Prostate gland (tissue), 2 donors: ENCODE measurements around the gene COL13A1. TPM values are rescaled to one million over a fixed set of nuclear protein-coding genes. Genes with fewer than 3 reads are reported as not detected.

Experiments used
- DNase-seq: peaks from one replicate; pipeline ENCODE4 v3.0.0-alpha.2; 2019; ENCODE audit warnings: low spot score
- H3K27ac ChIP-seq, 2 donors: fragments of 200-600 bp; sonication (generic); 2 replicates each; pipeline ENCODE4 v1.5.1; 2017 to 2019
- H3K27me3 ChIP-seq: fragments of 200-600 bp; sonication (generic); replicated peaks from 2 replicates; pipeline ENCODE4 v1.5.1; 2019; ENCODE audit not compliant: insufficient read depth
- H3K36me3 ChIP-seq, 2 donors: fragments of 200-600 bp; sonication (generic); 1 replicate in 1 of 2; 2 replicates in 1 of 2; pipeline versions ENCODE4 v1.5.1 to v1.8.1; 2017 to 2019
- H3K4me1 ChIP-seq: fragments of 200-600 bp; sonication (generic); replicated peaks from 2 replicates; pipeline ENCODE4 v1.5.1; 2019
- H3K4me3 ChIP-seq, 2 donors: fragments of 200-600 bp; sonication (generic); 2 replicates each; pipeline ENCODE4 v1.5.1; 2017 to 2019
- H3K9me3 ChIP-seq: fragments of 200-600 bp; sonication (generic); 2 replicates; pipeline ENCODE4 v1.5.1; 2017
- POLR2A ChIP-seq: fragments of 450-650 bp; IDR thresholded peaks from one replicate; pipeline ENCODE4 v1.6.1; 2016; ENCODE audit warnings: antibody characterized with exemption, mild to moderate bottlenecking
- POLR2AphosphoS5 ChIP-seq: sonication (generic); formaldehyde crosslinking; IDR thresholded peaks from one replicate; pipeline ENCODE4 v1.6.1; 2017; ENCODE audit warnings: antibody characterized with exemption
- WGBS: methylation state at CpG from one replicate; pipeline ENCODE4 v1.1.5; 2018; 5-methylcytosine and 5-hydroxymethylcytosine counted together
- intact Hi-C: fragments of 100-400 bp; cut with DNase I; formaldehyde crosslinking; loops from one replicate; pipeline ENCODE4 v1.14.2; 2022
- total RNA-seq, 2 donors: library from RNA; depleted of rRNA; stranded (reverse); fragments of >200 nt; gene quantifications; one replicate each; pipeline ENCODE4 v1.1.0, GENCODE V29; 2016
- TF ChIP-seq, protein P1 (sequence below), 4 experiments: fragments of 200-600 bp in 2 of 4; fragments of 450-650 bp in 2 of 4; sonication (generic) in 2 of 4; IDR thresholded peaks; 1 replicate in 3 of 4; 2 replicates in 1 of 4; pipeline ENCODE4 v1.5.1; 2016 to 2019; ENCODE audit warnings: antibody characterized with exemption in 4 of 4, mild to moderate bottlenecking in 2 of 4, moderate library complexity in 2 of 4

The COL13A1 gene
- total RNA-seq, 2 donors from 2014 or later = 2.1 to 3.0 TPM

- H3K4me1 ChIP-seq = no peaks in the 10 kb centered on the region
- no peak overlapping the region for H3K4me3 ChIP-seq
- TF ChIP-seq, protein P1, sequence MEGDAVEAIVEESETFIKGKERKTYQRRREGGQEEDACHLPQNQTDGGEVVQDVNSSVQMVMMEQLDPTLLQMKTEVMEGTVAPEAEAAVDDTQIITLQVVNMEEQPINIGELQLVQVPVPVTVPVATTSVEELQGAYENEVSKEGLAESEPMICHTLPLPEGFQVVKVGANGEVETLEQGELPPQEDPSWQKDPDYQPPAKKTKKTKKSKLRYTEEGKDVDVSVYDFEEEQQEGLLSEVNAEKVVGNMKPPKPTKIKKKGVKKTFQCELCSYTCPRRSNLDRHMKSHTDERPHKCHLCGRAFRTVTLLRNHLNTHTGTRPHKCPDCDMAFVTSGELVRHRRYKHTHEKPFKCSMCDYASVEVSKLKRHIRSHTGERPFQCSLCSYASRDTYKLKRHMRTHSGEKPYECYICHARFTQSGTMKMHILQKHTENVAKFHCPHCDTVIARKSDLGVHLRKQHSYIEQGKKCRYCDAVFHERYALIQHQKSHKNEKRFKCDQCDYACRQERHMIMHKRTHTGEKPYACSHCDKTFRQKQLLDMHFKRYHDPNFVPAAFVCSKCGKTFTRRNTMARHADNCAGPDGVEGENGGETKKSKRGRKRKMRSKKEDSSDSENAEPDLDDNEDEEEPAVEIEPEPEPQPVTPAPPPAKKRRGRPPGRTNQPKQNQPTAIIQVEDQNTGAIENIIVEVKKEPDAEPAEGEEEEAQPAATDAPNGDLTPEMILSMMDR (IDR thresholded peaks at IDR 0.05) = no peak
- no peak for TF ChIP-seq POLR2AphosphoS5
- TF ChIP-seq POLR2A = no peak
- DNase-seq = peak; percentile 40
- H3K27ac ChIP-seq = no peak overlapping the region
- H3K27me3 ChIP-seq = no peaks in the 10 kb centered on the region
- no peaks in the 10 kb centered on the region for H3K36me3 ChIP-seq
- intact Hi-C loops = no loop called here
- H3K9me3 ChIP-seq = no peaks in the 10 kb centered on the region
- 51% methylated on average over 6 of the region's 7 CpGs for WGBS
These were observed 101.3 kb downstream of the COL13A1 start for GRCh38 chr10:69902835-69903535.

DNA sequence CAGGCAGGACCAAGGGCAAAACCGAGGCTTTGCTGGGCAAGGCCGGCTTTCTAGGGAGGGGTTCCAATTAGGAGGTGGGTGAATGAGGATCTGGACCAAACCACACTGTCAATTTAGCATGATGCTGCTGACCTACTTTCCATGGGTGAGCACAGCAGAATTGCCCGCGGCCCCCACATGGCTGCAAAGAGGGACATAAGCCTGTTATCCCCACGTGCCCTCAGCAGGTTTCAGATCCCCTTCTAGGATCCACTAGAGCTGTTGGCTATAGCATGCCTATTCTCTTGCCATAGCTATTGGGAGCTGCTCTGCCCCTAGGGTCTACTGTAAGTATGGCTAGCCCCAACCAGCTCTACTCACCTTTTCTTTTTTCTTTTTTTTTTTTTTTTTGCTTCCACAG, 102.8 kb downstream of the COL13A1 start:
- no peaks in the 10 kb centered on the region for H3K27me3 ChIP-seq
- H3K4me3 ChIP-seq = no peak overlapping the region
- DNase-seq = no peak
- 94% methylated on average over 5 of the region's 5 CpGs for WGBS
- H3K4me1 ChIP-seq = no peaks in the 10 kb centered on the region
- no peaks in the 10 kb centered on the region for H3K36me3 ChIP-seq
- no peak for TF ChIP-seq POLR2A
- TF ChIP-seq, protein P1 (IDR thresholded peaks at IDR 0.05) = no peak
- no peak for TF ChIP-seq POLR2AphosphoS5
- intact Hi-C loops = no loop called here
- H3K9me3 ChIP-seq = no peaks in the 10 kb centered on the region
- no peak overlapping the region for H3K27ac ChIP-seq

GRCh38 chr10:69906425-69906824, 104.7 kb downstream of the COL13A1 start:
- WGBS = 95% methylated on average over 4 of the region's 4 CpGs
- Histone ChIP-seq H3K4me1 (peaks cover 14% of the 10 kb centered on the region), H3K9me3 (no peaks in the 10 kb centered on the region), H3K4me3 (no peak overlapping the region), H3K36me3 (no peaks in the 10 kb centered on the region), H3K27ac (no peak overlapping the region), H3K27me3 (no peaks in the 10 kb centered on the region)
- TF ChIP-seq, protein P1 (IDR thresholded peaks at IDR 0.05) = no peak
- no peak for TF ChIP-seq POLR2AphosphoS5
- TF ChIP-seq POLR2A = no peak
- no peak for DNase-seq
- intact Hi-C loops = no loop called here

DNA sequence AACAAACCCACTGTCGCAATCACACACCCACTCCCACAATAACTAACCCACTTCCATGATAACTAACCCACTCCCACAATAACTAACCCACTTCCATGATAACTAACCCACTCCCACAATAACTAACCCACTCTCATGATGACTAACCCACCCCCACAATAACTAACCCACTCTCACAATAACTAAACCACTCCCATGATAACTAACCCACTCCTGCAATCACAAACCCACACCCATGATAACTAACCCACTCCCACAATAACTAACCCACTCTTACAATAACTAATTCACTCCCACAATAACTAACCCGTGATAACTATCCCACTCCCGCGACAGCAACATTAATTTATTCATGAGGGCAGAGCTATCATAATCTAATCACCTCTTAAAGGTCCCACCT, 105.8 kb downstream of the COL13A1 start:
- Histone ChIP-seq H3K27ac (no peak overlapping the region), H3K9me3 (no peaks in the 10 kb centered on the region), H3K4me3 (no peak overlapping the region), H3K4me1 (peaks cover 24% of the 10 kb centered on the region), H3K27me3 (no peaks in the 10 kb centered on the region), H3K36me3 (no peaks in the 10 kb centered on the region)
- 88% methylated on average over 4 of the region's 4 CpGs for WGBS
- intact Hi-C loops = no loop called here
- no peak for DNase-seq
- no peak for TF ChIP-seq POLR2A
- no peak for TF ChIP-seq POLR2AphosphoS5
- TF ChIP-seq, protein P1 (IDR thresholded peaks at IDR 0.05) = no peak

- Histone ChIP-seq H3K9me3 (no peaks in the 10 kb centered on the region), H3K27me3 (no peaks in the 10 kb centered on the region), H3K4me1 (peaks cover 30% of the 10 kb centered on the region), H3K27ac (no peak overlapping the region), H3K36me3 (no peaks in the 10 kb centered on the region), H3K4me3 (no peak overlapping the region)
- TF ChIP-seq POLR2A = no peak
- peak; percentile 7 for TF ChIP-seq POLR2AphosphoS5
- intact Hi-C loops = no loop called here
- DNase-seq = no peak
- WGBS = 45% methylated on average over 6 of the region's 6 CpGs
These were observed 106.4 kb downstream of the COL13A1 start for GRCh38 chr10:69908124-69908523.
